NCI-H345 (cell line): ENCODE results near the gene BMP7.

Source experiments
- DNase-seq: peaks from one replicate; lab custom pipeline; 2025; lab: John Stamatoyannopoulos, UW

Gene BMP7

DNA sequence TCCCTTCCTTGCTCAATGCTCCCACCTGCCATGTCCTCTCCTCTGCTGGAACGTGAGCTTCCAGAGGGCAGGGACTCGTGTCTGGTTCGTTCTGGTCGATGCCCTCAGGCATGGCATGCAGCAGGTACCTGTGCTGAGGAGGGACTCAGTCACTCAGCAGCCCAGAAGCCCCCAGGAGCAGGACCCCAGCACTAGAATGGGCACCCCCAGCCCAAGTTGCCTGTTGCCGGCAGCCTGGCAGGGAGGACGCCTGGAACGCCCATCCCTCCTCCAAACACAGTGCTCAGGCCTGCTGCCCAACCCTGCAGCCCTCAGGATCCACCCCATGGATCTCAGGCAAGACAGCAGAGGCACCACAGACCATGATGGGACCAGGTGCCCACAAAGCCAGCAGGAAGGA lies 40.6 kb downstream of the BMP7 start:
- no peak for DNase-seq

DNA sequence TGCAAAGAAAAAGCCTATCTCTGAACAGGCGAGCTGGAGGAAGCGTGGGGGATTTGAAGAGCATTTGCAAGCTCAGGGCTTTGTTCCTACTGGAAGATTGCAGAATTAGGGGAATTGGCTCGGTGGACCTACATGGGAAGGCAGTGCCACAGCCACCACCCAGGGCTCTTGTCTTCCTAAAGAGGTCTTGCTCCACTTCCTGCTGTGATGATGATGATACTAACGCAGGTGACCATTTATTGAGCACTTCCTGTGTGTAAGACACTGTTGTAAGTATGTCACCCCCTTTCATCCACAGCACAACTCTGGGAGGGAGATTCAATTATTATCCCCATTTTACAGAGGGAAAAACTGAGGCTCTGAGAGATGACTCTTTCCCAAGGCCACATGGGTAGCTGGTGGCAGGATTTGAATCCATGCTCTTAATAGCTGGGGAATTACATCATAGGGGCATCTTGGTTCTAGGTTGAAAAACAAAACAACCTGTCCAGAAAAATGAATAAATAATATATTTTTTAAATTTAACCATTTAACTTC lies 41.2 kb downstream of the BMP7 start:
- DNase-seq: no peak

DNA sequence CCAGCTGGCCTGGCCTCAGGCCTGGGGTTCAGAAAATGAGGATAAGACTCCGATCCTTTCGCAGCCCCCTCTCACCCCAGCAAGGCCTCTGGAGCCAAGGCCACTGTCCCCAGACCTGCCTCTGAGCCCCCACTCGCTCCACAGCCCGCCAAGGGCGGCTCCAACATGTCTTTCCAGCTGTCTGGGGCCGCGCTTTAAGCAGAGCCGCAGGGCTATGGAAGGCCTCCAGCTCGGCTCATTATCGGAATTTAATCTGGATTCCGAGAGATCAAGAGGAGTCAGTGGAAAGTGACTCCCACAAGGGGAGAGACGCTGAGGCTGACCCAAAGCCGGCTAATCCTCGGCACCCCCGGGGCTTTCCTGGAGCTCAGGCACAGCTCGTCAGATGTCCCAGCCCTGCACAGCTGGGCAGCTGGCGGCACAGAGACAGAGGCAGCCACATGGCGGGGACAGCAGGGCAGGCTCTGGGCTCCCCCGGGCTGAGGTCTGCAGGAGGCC lies 41.8 kb downstream of the BMP7 start:
- no peak for DNase-seq

DNA sequence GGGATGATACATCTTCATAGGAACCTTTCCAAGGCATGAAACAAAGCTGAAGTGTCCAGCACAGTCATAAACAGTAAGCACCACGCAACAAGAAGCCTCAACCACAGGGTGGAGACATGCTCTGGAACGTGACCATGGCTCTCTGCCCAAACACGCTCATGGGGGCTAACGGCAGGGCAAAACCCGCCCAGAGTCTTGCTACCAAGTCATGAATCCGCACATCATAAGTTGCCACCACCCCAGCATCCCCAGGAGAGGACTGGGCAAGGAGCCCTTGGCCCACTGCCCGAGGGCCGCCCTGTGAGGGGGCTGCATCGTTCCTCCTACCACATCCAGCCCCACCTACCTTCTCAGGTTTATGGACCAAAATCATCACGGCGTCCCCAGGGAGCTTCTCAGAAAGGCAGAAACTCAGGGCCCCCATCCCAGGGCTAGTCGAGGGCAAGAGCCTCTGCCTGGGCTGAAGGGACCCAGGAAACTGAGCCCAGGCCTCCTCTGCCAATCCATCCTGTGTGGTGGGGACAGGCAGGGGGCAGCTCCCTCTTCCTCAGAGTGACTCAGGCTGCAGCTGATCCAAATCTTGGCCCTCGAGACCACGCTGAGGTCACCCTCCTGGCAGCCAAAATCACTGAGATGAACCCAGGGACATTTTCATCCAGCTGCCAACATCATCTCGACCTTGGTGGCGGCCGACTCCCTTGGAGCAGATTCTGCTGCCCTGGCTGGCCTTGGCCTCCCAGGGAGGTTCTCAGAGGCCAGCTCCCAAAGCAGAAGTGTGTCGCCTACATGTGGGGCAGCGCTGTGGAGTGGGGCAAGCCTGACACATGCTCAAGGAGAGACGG lies 42.6 kb downstream of the BMP7 start:
- DNase-seq: no peak

DNA sequence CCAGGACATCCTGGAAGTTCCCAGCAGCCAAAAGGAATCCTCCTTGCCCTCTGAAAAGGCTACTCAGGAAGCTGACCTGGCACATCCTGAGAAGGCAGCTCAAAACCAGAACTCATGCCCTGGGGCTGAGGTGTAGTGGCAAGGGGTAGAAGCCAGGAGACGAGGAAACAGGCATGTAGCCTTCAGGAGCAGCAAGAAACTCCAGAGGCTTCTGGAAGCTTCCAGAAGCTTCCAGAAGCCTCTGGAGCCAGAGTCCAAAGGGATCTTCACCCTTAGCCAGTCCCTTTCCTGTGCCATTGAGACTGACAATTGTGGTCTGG lies 43.9 kb downstream of the BMP7 start:
- no peak for DNase-seq

DNA sequence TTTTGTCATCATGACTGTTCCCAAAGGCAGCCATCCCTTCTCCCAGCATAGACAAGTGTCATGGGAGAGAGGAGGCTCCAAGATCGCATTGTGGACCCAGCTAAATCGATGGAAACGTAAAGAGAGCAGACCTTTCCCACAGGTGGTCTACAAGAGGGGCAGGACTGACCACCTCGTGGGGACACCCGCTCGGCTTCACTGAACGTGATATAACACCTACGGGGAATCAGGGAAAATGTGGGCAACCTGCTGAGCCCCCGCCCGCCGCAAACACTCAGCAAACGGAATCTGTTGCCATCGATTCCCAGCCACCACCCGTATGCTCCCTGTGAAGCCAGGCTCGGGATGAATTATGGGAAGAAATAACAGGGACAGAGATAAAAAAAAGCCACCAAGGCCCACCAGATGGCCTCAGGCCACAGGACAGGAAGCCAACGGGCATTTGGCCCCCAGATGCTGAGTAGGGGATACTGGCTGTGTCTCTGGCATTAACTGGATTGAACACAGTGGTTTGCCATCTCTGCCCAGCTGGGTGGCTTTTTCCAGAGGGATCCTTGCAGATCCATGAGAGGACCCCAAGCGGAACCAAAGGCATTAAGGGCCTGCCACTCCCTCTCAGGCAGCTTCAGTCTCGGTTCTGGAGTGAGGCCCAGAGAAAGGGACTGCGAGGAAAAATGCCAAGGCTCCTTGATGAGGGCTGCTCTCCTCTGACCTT lies 44.4 kb downstream of the BMP7 start:
- no peak for DNase-seq

DNA sequence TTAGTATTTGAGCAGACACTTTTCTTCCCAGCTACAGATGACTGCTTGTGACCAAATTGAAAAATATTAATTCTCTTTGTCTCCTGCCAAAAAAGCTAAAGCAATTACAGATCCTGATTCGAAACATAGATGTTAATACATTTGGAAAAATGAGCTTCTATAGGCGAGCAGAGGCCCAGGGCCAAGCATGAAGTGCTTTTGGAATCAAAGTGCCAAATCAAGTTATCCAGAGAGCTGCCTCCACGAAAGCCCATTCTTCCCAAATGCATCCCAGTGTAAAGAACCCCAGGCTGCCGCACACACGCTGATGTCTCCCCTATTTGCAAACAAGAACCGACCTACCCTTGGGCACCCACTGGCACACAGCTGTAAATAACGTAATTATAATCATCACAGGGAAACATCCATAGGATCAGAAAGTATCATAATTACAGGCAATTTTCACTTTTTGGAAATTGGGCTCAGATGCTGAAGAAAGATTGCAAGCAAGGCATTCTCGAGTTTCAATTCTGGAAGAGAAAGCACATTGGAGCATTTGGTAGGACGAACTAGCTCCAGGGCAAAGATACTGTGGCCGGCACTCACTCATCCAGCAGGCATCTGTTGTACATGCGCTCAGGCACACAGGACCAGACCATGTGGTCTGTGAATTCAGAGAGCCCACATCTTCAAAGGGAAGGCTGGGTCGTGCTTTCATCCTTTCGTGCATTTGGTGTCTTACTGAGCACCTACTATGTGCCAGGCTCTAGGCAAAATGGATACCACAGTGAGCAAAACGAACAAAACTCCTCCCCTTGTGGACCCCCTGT lies 45.9 kb downstream of the BMP7 start:
- no peak for DNase-seq

DNA sequence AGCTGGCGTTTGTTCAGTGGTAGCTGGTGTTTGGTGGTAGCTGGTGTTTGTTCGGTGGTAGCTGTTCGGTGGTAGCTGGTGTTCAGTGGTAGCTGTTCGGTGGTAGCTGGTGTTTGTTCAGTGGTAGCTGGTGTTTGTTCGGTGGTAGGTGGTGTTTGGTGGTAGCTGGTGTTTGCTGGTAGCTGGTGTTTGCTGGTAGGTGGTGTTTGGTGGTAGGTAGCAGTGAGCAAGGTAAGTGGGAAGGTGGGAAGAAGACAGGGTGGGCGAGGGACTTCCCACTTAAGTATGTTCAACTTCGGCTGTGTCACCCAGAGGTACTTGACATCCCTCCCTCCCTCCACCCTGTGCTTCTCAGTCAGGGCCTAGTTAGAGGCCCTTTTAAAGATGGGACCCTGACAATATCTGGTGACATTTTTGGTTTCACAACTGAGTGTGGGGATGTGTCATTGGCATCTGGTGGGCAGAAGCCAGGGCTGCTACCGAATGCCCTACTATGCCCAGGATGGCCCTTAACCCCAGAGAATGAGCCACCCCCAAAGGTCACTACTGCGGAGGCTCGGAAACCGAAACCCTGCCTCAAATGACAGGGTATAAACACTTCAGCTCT lies 47.3 kb downstream of the BMP7 start:
- DNase-seq: no peak

DNA sequence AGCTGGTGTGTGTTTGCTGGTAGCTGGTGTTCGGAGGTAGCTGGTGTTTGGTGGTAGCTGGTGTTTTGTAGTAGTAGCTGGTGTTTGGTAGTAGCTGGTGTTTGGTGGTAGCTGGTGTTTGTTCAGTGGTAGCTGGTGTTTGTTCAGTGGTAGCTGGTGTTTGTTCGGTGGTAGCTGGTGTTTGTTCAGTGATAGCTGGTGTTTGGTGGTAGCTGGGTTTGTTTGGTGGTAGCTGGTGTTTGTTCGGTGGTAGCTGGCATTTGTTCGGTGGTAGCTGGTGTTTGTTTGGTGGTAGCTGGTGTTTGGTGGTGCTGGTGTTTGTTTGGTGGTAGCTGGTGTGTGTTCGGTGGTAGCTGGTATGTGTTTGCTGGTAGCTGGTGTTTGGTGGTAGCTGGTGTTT lies 48.0 kb downstream of the BMP7 start:
- DNase-seq: no peak

DNA sequence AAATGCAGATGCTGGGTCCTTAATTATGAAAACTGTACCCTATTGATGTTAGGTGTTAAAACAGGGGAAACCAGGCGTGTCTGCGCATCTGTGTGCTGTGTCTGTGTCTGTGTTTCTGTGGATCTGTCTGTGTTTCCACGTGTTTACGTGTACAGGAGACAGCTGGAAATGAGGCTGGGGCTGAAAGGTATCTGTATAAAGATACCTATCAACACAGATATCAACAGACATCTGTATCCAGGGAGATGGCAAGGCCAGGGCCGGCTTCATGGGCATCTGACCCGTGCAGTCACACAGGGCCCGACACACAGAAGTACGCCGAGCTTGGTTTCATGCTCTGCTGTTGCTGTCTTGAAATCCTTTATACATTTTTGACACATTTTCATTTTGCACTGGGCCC lies 48.6 kb downstream of the BMP7 start:
- no peak for DNase-seq

DNA sequence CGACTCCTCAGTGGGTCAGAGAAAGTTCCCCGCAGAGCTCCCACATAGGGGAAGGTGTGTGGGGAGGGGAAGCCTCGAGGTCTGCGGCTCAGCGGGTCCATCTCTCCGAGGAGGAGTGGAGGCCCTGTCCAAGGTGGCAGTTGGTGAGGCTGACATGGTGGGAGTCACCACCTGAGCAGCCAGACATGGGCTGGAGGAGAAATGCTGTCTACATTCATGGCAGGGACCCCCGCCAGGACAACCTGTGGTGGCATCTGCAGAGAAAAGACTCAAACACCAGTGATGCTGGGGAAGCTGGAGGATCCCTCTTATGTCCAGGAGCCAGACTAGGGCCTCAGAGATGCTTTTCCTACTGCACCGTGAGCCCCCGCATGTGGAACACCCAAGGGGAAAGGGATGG lies 49.8 kb downstream of the BMP7 start:
- DNase-seq: no peak

DNA sequence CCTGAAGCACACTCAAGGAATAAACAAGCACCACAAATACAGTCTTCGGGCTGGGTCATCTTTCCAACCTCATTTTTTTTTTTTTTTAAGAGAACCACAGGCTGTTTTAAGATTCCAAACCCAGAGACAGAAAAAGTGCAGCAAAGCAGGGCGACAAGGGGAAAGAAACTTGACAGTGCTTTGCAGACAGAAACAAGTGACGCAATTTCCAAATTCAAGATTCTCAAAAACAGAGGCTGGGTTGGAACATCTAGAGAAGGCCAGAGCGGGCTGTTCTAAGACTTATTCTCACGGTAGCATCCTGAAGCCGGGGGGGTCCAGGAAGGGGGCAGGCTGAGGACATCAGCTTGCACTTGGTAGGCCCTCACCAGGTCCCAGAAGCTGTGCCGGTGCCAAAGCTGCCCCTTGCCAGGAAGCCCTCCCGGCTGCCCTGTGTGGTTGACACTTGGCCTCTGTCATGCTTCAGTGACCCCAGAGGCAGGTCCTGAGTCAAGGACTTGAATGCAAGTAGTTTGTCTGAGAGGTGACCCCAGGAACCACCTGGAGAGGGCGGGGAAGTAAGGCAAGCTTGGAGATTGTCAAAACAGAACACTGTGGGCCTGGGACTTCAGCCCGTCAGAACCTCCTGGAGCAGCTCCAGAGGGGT lies 50.5 kb downstream of the BMP7 start:
- no peak for DNase-seq

DNA sequence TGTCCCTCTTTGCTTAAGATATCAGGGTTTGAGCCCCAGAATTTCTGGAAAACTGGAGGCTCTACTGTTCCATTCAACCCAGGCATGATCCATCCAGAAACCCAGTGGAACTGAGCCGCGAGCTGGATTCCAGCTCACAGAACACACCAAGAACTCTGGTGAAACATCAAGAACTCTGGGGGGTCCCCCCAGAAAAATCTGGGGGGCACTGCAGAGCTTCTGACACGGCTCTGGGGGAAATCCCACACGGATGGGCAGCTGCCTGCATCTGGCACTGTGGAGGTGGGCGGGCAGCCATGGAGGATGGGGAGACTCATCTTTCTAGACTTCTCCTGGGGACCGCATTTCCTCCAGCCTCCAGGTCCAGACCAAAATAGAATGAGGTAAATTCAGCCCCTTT lies 51.0 kb downstream of the BMP7 start:
- no peak for DNase-seq

DNA sequence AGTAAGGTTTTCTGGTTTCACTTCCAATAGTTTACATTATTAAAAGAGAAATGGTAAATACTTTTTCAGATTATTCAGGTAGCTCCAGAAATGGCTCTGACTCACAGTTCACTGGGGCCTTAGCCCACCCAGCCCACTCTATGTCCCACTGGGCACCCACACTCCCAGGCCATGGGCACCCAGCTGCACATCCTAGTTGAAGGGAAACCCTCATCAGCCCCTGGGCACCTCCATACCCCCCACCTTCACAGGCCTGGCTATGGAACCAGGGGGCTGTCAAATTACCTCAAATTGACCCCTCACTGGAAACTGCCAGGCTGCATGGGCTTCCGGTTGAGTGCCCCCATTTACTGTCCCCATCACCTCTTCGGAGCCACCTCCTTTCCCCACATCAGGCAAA lies 51.5 kb downstream of the BMP7 start:
- DNase-seq: no peak

DNA sequence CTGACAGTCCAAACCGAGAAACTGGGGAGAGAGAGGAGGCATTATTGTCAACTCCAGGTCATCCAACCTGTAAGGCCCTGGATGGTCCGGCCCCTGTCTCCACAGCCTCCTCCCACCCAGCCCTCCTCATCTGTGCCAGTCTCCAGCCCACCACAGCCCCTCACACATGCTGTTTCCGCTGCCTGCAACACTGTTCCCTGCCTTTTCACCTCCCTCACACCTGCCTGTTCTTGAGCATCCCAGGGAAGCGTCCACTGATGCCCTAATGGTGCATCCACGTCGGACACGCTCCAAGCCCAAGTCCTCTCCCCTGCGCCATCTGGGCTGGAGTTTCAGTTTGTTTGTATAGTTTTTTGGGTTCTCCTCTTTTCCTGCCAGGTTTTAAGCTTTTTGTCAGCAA lies 52.0 kb downstream of the BMP7 start:
- DNase-seq: no peak

DNA sequence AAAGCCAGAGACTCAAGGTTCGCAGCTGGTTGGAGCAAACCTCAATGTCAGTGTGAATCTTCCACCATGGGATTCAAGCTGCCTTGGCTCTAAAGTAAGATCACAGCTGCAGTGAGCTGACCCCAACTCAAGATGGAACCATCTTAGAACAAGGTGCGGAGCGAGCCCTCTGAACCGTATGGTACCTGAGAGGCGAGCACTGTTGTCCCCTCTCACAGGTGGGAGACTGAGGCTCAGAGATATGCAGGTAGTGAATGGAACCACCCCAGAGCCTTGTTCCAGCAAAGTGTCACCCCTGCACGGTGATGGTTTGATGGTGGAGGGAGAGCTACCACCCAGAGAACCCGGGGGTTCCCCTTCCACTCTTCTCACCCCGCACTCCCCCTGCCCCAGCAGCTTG lies 52.5 kb downstream of the BMP7 start:
- no peak for DNase-seq

DNA sequence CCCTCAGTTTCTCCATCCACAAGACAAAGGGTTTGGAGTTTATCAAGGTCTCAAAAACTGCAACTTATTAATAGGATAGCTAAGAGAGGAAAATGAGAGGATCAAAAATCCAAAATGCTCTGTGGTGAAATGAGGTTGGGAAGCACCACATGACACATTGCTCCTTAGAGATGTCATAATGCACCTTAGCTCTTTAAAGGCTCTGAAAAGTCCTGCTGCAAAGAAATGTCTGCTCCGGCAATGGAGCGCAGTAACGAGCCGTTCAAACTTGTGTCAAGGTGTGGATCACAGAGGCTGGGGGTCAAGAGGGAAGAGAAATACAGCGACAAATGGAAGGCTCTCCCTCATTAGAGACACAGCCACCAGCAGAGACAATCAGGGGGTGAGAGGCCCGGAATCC lies 53.1 kb downstream of the BMP7 start:
- no peak for DNase-seq

DNA sequence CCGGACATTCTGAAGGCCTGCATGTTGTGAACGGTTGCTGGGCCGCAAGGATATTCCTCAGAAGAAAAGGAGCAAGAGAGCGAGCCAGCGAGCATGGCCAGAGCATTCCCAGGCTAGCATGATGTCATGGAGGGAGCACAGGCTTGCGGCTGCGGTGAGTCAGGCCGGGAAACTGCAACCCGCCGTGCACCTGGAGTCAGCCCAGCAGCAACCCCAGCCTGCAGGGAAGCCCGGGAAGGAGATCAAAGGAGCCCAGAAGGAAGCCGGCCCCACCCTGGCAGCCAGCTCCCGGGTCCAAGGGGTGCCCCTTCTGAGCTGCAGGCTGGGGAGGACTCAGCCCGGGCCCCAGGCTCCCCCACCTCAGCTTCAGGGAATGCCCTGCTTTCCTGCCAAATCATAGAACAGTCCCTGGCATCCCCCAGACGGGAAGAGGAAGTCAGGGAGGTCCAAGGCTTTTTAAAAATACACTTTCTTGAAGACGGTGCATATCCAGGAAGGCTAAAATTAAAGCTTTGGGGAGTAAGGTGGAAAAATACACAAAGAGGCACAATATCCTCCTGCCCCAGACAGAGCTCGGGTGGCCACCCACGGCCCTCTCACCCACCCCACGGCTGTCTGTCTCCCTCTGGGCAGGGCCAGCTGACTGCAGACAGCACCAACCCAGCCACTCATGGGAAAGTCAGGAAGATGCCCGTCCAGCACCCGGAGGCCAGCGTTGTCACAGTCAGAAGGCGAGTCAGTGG lies 53.7 kb downstream of the BMP7 start:
- peak; percentile 65 for DNase-seq

DNA sequence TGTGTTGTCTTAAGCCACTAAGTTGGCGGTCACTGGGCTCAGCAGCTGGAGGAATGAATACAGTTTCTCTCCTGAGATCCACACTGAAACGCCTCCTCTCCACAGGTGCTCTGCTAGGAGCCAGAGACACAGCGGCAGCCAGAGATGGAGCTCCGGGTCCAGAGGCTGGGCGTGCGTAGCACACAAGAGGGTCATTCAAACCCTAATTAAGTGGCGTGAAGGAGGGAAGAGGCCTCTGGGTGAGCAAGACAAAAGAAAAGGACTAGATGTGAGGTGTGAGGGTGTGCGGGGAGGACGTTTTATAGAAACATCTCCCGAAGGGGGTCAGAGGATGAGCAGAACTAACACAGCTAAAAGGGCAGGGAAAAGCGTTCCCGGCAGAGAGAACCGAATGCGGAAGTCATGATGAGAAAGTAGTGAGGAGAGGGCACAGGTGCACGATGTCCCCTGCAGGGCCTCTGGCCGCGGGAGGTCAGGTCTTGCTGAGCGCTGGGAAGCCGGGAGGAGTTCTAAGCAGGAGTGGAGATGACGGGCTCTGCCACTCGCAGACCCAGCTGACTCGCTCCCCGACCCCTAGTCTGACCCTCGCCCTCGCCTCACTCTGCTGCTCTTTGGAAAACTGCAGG lies 54.4 kb downstream of the BMP7 start:
- DNase-seq: peak; percentile 72

DNA sequence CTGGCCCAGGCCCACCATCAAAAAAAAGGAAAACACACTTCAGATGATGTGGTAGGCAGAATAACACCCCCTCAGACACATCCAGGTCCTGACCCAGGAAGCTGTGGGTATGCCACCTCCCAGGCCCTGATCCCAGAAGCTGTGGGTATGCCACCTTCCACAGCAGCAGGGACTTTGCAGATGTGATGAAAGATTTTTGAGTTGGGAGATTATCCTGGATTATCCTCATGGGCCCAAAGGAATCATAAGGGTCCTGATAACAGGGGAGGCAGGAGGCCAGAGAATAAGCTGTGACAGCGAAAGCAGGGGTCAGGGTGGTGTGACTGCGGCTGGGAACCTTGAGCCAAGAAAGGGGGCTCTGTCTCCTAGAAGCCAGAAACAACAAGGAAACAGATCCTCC lies 55.0 kb downstream of the BMP7 start:
- DNase-seq: no peak

DNA sequence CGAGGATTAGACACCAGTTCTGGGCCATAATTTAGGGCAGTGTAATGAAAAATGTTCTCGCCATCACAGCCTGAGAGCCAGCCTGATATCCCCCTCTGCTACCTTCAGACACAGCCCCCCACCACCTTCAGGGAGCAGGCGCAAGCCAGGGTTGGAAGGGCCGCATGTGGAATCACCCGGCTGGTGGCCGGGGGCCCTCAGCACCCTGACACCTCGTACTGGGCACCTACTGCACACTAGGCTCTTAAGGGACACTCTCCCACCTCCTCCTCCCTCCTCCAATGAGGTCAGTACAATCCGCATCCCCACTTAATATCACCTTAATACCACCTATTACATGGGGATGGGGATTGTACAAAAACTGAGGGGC lies 55.5 kb downstream of the BMP7 start:
- DNase-seq: no peak
